ENCODE results near the gene ERCC1.

ERCC1 gene

DNA sequence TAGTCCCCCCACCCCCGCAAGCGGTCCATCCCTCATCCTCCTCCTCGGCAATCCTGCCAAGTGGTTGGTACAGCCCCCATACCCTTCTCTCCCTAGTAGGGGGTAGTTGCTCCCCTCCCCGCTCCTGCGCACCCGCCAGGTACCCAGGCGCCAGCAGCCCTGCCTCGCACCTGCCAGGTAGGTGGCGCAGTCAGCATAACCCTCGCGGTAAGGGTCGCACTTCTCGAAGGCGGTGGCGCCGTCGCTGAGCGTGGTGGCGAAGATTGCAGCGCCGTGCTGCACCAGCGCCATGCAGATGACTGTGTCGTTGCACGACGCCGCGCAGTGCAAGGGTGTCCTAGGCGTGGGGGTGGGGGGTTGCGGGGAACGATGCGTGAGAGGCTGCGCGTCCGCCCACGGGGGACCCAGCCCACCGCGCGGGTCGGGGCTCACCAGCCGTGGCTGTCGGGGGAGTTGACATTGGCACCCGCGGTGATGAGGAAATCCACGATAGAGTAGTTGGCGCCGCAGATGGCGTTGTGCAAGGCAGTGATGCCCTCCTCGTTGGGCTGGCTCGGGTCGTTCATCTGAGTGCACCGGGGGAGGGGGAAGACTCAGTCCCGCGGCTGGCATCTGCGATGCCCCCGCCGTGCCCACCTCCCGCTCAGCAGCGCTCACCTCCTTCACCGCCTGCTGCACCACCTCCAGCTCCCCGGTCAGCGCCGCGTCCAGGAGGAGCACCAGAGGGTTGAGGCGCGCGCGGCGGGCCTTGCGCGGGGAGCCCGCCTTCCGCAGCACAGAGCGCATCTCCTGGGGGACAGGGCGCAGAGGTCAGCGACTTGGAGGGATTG is 38.1 kb downstream of the ERCC1 start:
- Histone ChIP-seq H3K79me2 (ENCODE audit: low read length) (no peaks in the 10 kb centered on the region), H3K36me3 (replicated peaks; ENCODE audit: low read depth, low read length) (no peaks in the 10 kb centered on the region), H3K4me1 (ENCODE audit: low read length) (no peaks in the 10 kb centered on the region), H3K9ac (ENCODE audit: low read length) (no peak overlapping the region), H3K27me3 (ENCODE audit: low read depth, low read length) (no peaks in the 10 kb centered on the region), H3K4me3 (ENCODE audit: low read length) (no peak overlapping the region), H3K9me3 (ENCODE audit: insufficient read depth, low read length) (no peaks in the 10 kb centered on the region), H2AFZ (ENCODE audit: low read depth, low read length) (no peak overlapping the region), H4K20me1 (ENCODE audit: insufficient read depth, low read length) (no peaks in the 10 kb centered on the region), H3K4me2 (ENCODE audit: low read length) (no peak overlapping the region), H3K27ac (ENCODE audit: low read length) (no peak overlapping the region)
- TF ChIP-seq, protein P1, sequence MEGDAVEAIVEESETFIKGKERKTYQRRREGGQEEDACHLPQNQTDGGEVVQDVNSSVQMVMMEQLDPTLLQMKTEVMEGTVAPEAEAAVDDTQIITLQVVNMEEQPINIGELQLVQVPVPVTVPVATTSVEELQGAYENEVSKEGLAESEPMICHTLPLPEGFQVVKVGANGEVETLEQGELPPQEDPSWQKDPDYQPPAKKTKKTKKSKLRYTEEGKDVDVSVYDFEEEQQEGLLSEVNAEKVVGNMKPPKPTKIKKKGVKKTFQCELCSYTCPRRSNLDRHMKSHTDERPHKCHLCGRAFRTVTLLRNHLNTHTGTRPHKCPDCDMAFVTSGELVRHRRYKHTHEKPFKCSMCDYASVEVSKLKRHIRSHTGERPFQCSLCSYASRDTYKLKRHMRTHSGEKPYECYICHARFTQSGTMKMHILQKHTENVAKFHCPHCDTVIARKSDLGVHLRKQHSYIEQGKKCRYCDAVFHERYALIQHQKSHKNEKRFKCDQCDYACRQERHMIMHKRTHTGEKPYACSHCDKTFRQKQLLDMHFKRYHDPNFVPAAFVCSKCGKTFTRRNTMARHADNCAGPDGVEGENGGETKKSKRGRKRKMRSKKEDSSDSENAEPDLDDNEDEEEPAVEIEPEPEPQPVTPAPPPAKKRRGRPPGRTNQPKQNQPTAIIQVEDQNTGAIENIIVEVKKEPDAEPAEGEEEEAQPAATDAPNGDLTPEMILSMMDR (IDR thresholded peaks at IDR 0.05; ENCODE audit: low read depth, low read length): no peak
- no peak for TF ChIP-seq EZH2phosphoT487 (IDR thresholded peaks at IDR 0.05; ENCODE audit: low read depth)

- Histone ChIP-seq H3K9ac (ENCODE audit: low read length) (no peak overlapping the region), H2AFZ (ENCODE audit: low read depth, low read length) (no peak overlapping the region), H4K20me1 (ENCODE audit: insufficient read depth, low read length) (no peaks in the 10 kb centered on the region), H3K27me3 (ENCODE audit: low read depth, low read length) (no peaks in the 10 kb centered on the region), H3K4me2 (ENCODE audit: low read length) (no peak overlapping the region), H3K4me3 (ENCODE audit: low read length) (no peak overlapping the region), H3K79me2 (ENCODE audit: low read length) (no peaks in the 10 kb centered on the region), H3K9me3 (ENCODE audit: insufficient read depth, low read length) (no peaks in the 10 kb centered on the region), H3K4me1 (ENCODE audit: low read length) (peaks cover 14% of the 10 kb centered on the region), H3K36me3 (replicated peaks; ENCODE audit: low read depth, low read length) (no peaks in the 10 kb centered on the region), H3K27ac (ENCODE audit: low read length) (no peak overlapping the region)
- TF ChIP-seq, protein P1 (IDR thresholded peaks at IDR 0.05; ENCODE audit: low read depth, low read length): no peak
- TF ChIP-seq EZH2phosphoT487 (IDR thresholded peaks at IDR 0.05; ENCODE audit: low read depth): no peak
Observed at GRCh38 chr19:45382426-45382825, 41.3 kb downstream of the ERCC1 start.

DNA sequence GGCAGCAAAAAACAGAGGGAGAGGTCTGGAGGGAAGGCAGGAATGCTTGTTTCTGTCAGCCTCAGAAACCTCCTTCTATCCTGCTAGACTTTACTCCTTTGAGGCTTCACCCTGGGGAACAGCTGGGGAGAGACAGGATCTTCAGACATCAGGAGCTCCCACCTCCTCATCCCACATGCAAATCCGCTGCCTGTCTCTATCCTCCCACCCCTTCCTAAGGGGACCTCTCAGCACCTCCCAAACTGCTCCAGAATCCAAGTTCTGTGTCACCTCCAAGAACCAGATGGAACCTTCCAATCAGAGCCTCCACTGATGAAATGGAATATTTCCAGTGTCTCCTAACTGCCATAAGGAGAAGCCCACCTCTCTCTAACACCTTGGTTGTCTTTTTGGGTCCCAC is 43.6 kb downstream of the ERCC1 start:
- H3K27ac ChIP-seq (ENCODE audit: low read length): no peak overlapping the region
- H3K4me1 ChIP-seq (ENCODE audit: low read length): peaks cover 30% of the 10 kb centered on the region
- H3K79me2 ChIP-seq (ENCODE audit: low read length): no peaks in the 10 kb centered on the region
- no peaks in the 10 kb centered on the region for H3K36me3 ChIP-seq (replicated peaks; ENCODE audit: low read depth, low read length)
- H3K9me3 ChIP-seq (ENCODE audit: insufficient read depth, low read length): no peaks in the 10 kb centered on the region
- no peak overlapping the region for H3K4me3 ChIP-seq (ENCODE audit: low read length)
- no peaks in the 10 kb centered on the region for H3K27me3 ChIP-seq (ENCODE audit: low read depth, low read length)
- no peak overlapping the region for H3K9ac ChIP-seq (ENCODE audit: low read length)
- H4K20me1 ChIP-seq (ENCODE audit: insufficient read depth, low read length): no peaks in the 10 kb centered on the region
- H2AFZ ChIP-seq (ENCODE audit: low read depth, low read length): no peak overlapping the region
- no peak overlapping the region for H3K4me2 ChIP-seq (ENCODE audit: low read length)
- TF ChIP-seq, protein P1 (IDR thresholded peaks at IDR 0.05; ENCODE audit: low read depth, low read length): no peak
- TF ChIP-seq EZH2phosphoT487 (IDR thresholded peaks at IDR 0.05; ENCODE audit: low read depth): no peak

DNA sequence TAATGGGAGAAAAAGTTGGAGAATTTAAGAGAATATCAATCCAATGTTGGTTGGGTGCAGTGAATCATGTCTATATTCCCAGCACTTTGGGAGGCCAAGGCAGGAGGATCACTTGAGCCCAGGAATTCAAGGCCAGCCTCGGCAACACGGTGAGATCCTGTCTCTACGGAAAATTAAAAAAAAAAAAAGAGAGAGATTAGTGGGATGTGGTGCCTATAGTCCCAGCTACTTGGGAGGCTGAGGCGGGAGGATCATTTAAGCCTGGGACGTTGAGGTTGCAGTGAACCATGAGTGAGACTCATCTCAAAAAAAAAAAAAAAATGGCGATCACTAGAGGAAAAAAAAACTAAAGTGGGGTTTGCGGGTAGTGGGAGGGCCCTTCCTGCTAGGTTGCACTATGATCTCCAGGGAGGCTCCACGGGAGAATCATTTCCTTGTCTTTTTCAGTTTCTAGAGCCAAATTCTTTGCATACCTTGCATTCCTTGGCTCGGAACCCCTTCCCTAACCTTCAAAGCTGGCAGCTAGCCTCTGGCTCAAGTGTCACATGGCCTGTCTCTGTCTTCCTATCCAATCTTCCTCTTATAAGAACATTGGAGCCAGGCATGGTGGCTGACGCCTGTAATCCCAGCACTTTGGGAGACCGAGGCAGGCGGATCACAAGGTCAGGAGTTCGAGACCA is 47.5 kb downstream of the ERCC1 start:
- Histone ChIP-seq H3K4me1 (ENCODE audit: low read length) (peaks cover 34% of the 10 kb centered on the region), H3K9me3 (ENCODE audit: insufficient read depth, low read length) (no peaks in the 10 kb centered on the region), H4K20me1 (ENCODE audit: insufficient read depth, low read length) (no peaks in the 10 kb centered on the region), H3K36me3 (replicated peaks; ENCODE audit: low read depth, low read length) (no peaks in the 10 kb centered on the region), H3K9ac (ENCODE audit: low read length) (peak overlapping the region; percentile 39; the same call in 1 of the 2 replicates), H3K4me2 (ENCODE audit: low read length) (peak overlapping the region; percentile 24; the same call in 1 of the 2 replicates), H3K27me3 (ENCODE audit: low read depth, low read length) (no peaks in the 10 kb centered on the region), H2AFZ (ENCODE audit: low read depth, low read length) (peak overlapping the region; percentile 63), H3K79me2 (ENCODE audit: low read length) (no peaks in the 10 kb centered on the region), H3K27ac (ENCODE audit: low read length) (peak overlapping the region; percentile 36), H3K4me3 (ENCODE audit: low read length) (no peak overlapping the region)
- no peak for TF ChIP-seq EZH2phosphoT487 (IDR thresholded peaks at IDR 0.05; ENCODE audit: low read depth)
- TF ChIP-seq, protein P1 (IDR thresholded peaks at IDR 0.05; ENCODE audit: low read depth, low read length): no peak
